ENCODE data around the gene SPEM3. TPM values are rescaled to one million over a fixed set of nuclear protein-coding genes. Genes with fewer than 3 reads are reported as not detected.

SPEM3 gene
- total RNA-seq, 4 donors from 2014 or later, result not detected

DNA sequence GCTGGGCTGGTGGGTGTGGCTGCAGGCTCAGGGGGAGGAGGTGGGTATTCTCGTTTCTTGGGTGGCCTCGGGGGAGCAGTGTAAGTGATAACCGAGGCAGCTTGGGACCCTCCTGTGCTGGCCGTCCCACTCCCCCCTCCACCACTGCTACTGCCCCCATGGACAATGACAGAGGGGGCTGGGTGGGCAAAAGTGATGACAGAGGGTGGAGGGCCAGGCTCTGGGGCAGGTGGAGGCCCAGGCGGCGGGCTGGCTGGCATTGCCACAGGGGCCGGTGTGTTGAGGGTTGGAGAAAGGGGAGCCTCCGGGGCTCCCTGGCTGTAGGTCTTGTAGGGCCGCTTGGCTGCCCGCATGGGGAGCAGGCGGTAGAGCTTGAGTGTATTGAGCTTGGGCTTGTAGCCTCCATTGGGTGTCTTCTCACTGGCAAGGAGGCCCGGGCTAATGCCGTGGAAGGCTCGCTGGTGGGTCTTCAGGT lies 34.8 kb downstream of the SPEM3 start:
- 76 to 82% methylated on average over 9 to 14 of the region's 14 CpGs for WGBS, 2 donors
- Histone ChIP-seq H3K27ac (no peak overlapping the region), H3K36me3 (peaks cover 0 to 57% (median 9%) of the 10 kb centered on the region in 3 donors), H3K9me3 (no peaks in the 10 kb centered on the region), H3K27me3 (no peaks in the 10 kb centered on the region), H3K4me1 (peaks cover 0 to 48% (median 21%) of the 10 kb centered on the region in 4 donors), H3K4me3 (no peak overlapping the region)
- TF ChIP-seq POLR2A (IDR thresholded peaks at IDR 0.05) (no peak), EP300 (IDR thresholded peaks at IDR 0.05) (no peak)
- TF ChIP-seq, protein P1, sequence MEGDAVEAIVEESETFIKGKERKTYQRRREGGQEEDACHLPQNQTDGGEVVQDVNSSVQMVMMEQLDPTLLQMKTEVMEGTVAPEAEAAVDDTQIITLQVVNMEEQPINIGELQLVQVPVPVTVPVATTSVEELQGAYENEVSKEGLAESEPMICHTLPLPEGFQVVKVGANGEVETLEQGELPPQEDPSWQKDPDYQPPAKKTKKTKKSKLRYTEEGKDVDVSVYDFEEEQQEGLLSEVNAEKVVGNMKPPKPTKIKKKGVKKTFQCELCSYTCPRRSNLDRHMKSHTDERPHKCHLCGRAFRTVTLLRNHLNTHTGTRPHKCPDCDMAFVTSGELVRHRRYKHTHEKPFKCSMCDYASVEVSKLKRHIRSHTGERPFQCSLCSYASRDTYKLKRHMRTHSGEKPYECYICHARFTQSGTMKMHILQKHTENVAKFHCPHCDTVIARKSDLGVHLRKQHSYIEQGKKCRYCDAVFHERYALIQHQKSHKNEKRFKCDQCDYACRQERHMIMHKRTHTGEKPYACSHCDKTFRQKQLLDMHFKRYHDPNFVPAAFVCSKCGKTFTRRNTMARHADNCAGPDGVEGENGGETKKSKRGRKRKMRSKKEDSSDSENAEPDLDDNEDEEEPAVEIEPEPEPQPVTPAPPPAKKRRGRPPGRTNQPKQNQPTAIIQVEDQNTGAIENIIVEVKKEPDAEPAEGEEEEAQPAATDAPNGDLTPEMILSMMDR (IDR thresholded peaks at IDR 0.05), result no peak
- no peak for DNase-seq (ENCODE audit: low spot score in 2 of 2)

DNA sequence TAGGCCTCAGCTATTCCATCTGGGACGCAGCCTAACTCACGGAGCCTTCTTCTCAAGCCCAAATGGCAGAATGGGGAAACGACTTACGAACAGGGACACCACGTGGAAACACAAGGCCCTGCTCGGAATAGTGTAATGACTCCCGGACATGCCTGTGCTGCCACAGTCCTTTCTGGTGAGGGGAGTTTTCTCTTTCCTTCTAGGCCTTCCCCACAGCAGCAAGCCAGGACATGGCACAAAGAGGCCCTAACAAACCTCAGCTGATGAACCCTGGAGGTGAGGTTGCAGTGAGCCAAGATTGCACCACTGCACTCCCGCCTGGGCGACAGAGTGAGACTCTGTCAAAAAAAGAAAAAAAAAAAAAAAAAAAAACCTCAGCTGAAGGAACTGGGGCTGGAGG lies 35.4 kb downstream of the SPEM3 start:
- Histone ChIP-seq H3K9me3 (no peaks in the 10 kb centered on the region), H3K4me3 (no peak overlapping the region), H3K27me3 (no peaks in the 10 kb centered on the region), H3K36me3 (peaks cover 0 to 57% (median 9%) of the 10 kb centered on the region in 3 donors), H3K27ac (no peak overlapping the region), H3K4me1 (peaks cover 0 to 55% (median 21%) of the 10 kb centered on the region in 4 donors)
- TF ChIP-seq EP300 (IDR thresholded peaks at IDR 0.05) (no peak), POLR2A (IDR thresholded peaks at IDR 0.05) (no peak)
- TF ChIP-seq, protein P1 (IDR thresholded peaks at IDR 0.05), result no peak
- 90 to 93% methylated on average over 9 of the region's 9 CpGs for WGBS, 2 donors
- DNase-seq (ENCODE audit: low spot score in 2 of 2), result no peak

DNA sequence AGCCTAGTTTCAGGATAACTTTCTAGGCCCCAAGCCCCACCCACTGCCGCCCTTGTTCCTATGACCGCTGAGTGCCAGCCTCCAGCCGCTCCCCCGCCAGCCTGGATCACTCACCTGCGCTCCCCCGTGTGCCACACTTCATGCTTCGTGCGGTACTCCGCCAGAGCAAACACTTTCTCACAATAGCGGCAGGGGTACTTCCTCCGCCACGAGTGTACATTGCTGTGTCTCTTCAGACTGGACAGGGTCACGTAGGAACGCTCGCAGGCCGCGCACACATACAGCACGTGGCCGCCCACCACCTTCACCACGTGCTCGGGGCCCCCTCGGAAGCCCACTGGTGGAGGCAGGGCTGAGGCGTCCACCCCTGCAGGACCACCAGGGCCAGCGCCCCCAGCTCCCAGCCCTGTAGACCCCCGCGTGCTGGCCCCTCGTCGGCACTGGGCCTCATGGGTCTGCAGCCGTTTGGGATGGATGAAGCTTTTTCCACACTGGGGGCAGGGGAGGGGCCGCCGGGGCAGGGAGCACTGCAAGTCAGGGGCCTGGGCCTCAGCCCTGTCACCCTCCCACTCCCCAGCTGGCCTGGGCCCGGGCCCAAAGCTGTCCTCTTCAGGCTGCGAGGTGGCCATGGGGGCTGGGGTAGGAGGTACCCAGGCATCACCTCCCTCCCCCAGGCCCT lies 37.1 kb downstream of the SPEM3 start:
- peak overlapping the region in 3 of 4 donors; percentile 27 to 88 (median 77) for H3K27ac ChIP-seq
- DNase-seq (ENCODE audit: low spot score in 2 of 2), result no peak
- WGBS, 2 donors, result 88 to 91% methylated on average over 24 to 27 of the region's 33 CpGs
- H3K9me3 ChIP-seq, result no peaks in the 10 kb centered on the region
- no peak overlapping the region for H3K4me3 ChIP-seq
- peaks cover 0 to 57% (median 9%) of the 10 kb centered on the region in 3 donors for H3K36me3 ChIP-seq
- no peaks in the 10 kb centered on the region for H3K27me3 ChIP-seq
- TF ChIP-seq, protein P1 (IDR thresholded peaks at IDR 0.05), result no peak
- TF ChIP-seq EP300 (IDR thresholded peaks at IDR 0.05), result no peak
- TF ChIP-seq POLR2A (IDR thresholded peaks at IDR 0.05), result no peak
- H3K4me1 ChIP-seq, result peaks cover 0 to 64% (median 21%) of the 10 kb centered on the region in 4 donors

DNA sequence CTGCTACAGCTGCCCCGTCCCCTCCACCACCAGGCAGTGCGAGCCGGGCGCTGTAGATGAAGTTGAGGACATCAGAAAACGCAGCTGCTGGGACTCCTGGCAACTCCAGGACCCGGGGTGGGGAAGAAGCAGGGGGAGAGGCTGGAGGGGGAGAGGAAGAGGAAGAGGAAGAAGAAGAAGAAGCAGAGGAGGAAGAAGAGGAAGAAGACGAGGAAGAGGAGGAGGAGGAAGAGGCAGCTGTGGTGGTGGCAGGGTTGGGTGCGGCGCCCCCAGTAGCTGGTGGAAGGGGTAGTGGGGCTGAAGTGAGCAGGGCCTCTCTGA lies 37.6 kb downstream of the SPEM3 start:
- Histone ChIP-seq H3K27me3 (no peaks in the 10 kb centered on the region), H3K9me3 (no peaks in the 10 kb centered on the region), H3K4me1 (peaks cover 0 to 65% (median 21%) of the 10 kb centered on the region in 4 donors), H3K36me3 (peaks cover 0 to 53% (median 9%) of the 10 kb centered on the region in 3 donors), H3K4me3 (no peak overlapping the region), H3K27ac (peak overlapping the region in 3 of 4 donors; percentile 27 to 88 (median 77))
- TF ChIP-seq POLR2A (IDR thresholded peaks at IDR 0.05) (no peak), EP300 (IDR thresholded peaks at IDR 0.05) (no peak)
- TF ChIP-seq, protein P1 (IDR thresholded peaks at IDR 0.05), result no peak
- DNase-seq (ENCODE audit: low spot score in 2 of 2), result no peak
- WGBS, 2 donors, result 69 to 78% methylated on average over 9 of the region's 9 CpGs

DNA sequence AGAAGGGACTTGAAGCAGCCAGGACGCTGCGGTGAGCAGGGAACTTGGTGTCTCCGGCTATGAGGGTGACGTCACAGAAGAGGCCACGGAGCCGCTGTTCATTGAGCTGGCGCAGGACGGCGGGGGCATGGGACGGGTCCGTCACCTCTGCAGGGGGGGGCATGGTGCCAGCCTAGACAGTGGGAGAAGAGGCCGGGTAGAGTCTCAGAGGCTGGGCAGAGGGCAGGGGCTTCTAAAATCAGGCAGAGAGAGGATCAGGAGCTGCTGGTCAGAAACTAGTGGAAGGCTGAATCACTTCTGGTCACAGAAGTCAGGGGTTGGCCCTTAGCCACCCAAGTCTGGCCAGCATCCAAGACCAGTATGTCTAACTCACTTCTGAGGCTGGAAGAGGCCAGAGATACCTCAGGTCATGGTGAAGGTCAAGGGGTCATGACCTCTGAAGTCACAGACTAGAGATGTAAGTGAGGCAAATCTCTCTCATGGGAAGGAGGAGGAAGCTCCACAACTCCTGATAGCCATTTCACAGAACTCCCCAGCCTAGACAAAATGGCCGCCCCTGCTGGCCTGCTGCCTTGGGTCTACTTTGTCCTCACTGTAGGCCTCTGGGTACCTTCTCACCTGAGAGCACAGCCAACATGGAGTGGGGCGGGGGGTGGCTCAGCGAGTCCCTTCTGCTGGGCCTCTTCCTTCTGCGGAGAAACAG lies 38.1 kb downstream of the SPEM3 start:
- TF ChIP-seq POLR2A (IDR thresholded peaks at IDR 0.05) (no peak), EP300 (IDR thresholded peaks at IDR 0.05) (peak in 1 of 2 donors; percentile 57)
- TF ChIP-seq, protein P1 (IDR thresholded peaks at IDR 0.05), result no peak
- Histone ChIP-seq H3K27ac (peak overlapping the region in 3 of 4 donors; percentile 27 to 88 (median 77)), H3K4me3 (no peak overlapping the region), H3K9me3 (no peaks in the 10 kb centered on the region), H3K27me3 (no peaks in the 10 kb centered on the region), H3K4me1 (peaks cover 0 to 66% (median 21%) of the 10 kb centered on the region in 4 donors), H3K36me3 (peaks cover 0 to 49% (median 9%) of the 10 kb centered on the region in 3 donors)
- DNase-seq (ENCODE audit: low spot score in 2 of 2), result peak in 1 of 2 donors; percentile 71
- 55 to 57% methylated on average over 16 of the region's 16 CpGs for WGBS, 2 donors
